GM19395 (cell line): ENCODE data around the gene KCNQ2.
"Not testable (repeated sequence)": the region's sequence is repeated elsewhere in the genome, so short reads cannot be mapped to it uniquely, and the experiment has no call there.

Experiments used
- ATAC-seq: cut with Tn5 transposase; IDR thresholded peaks from one replicate; pipeline ENCODE4 v1.9.1; 2021; ENCODE audit warnings: mild to moderate bottlenecking, moderate library complexity; ENCODE audit not compliant: unreplicated experiment

KCNQ2 gene

GRCh38 chr20:63394069-63394919 is 78.2 kb downstream of the KCNQ2 start:
- no peak for ATAC-seq

- no peak for ATAC-seq
Observed at GRCh38 chr20:63393566-63393965, 78.9 kb downstream of the KCNQ2 start.

- no peak for ATAC-seq
Observed at GRCh38 chr20:63392465-63393365, 79.7 kb downstream of the KCNQ2 start.

- no peak for ATAC-seq
Observed at GRCh38 chr20:63387917-63388316, 84.5 kb downstream of the KCNQ2 start.

- ATAC-seq, result no peak
Observed at GRCh38 chr20:63387393-63387792, 85.1 kb downstream of the KCNQ2 start.

- ATAC-seq, result no peak
Observed at GRCh38 chr20:63386491-63386890, 86.0 kb downstream of the KCNQ2 start.

- no peak for ATAC-seq
Observed at GRCh38 chr20:63385819-63386218, 86.6 kb downstream of the KCNQ2 start.

GRCh38 chr20:63384336-63384735 is 88.1 kb downstream of the KCNQ2 start:
- ATAC-seq, result no peak

GRCh38 chr20:63383556-63383955 is 88.9 kb downstream of the KCNQ2 start:
- ATAC-seq, result no peak

- ATAC-seq, result no peak
Observed at GRCh38 chr20:63382551-63383300, 89.7 kb downstream of the KCNQ2 start.

GRCh38 chr20:63381781-63382431 is 90.5 kb downstream of the KCNQ2 start:
- ATAC-seq, result no peak

GRCh38 chr20:63380346-63380870 is 92.0 kb downstream of the KCNQ2 start:
- ATAC-seq, result no peak

GRCh38 chr20:63379872-63380271 is 92.6 kb downstream of the KCNQ2 start:
- not testable (repeated sequence) for ATAC-seq

- no peak for ATAC-seq
Observed at GRCh38 chr20:63379296-63379695, 93.2 kb downstream of the KCNQ2 start.

GRCh38 chr20:63378626-63379025 is 93.8 kb downstream of the KCNQ2 start:
- ATAC-seq, result no peak

- no peak for ATAC-seq
Observed at GRCh38 chr20:63377951-63378381, 94.5 kb downstream of the KCNQ2 start.

GRCh38 chr20:63377256-63377941 is 95.1 kb downstream of the KCNQ2 start:
- no peak for ATAC-seq

GRCh38 chr20:63376283-63377250 is 95.9 kb downstream of the KCNQ2 start:
- no peak for ATAC-seq

GRCh38 chr20:63375438-63375837 is 97.0 kb downstream of the KCNQ2 start:
- no peak for ATAC-seq
